SU-DHL-6 (cell line): ENCODE measurements around the gene CXCR3.
"Not testable (repeated sequence)": the region's sequence is repeated elsewhere in the genome, so short reads cannot be mapped to it uniquely, and the experiment has no call there.

Experiments
- H2AFZ ChIP-seq: fragments of 200-600 bp; sonication (generic); 2 replicates; pipeline ENCODE4 v1.6.1; 2014; ENCODE audit warnings: low read depth, mild to moderate bottlenecking, moderate library complexity, mixed read lengths, antibody characterized with exemption, low read length; ENCODE audit not compliant: severe bottlenecking
- H3F3A ChIP-seq: fragments of 200-600 bp; shearing (Covaris generic); 2 replicates; pipeline ENCODE4 v1.6.0; 2016; ENCODE audit warnings: antibody characterized with exemption, mild to moderate bottlenecking; ENCODE audit not compliant: insufficient read depth
- H3K27ac ChIP-seq: fragments of 200-600 bp; sonication (generic); 2 replicates; pipeline ENCODE4 v1.5.1; 2016; ENCODE audit warnings: low read depth, mild to moderate bottlenecking, low read length, moderate library complexity, mixed read lengths
- H3K27me3 ChIP-seq: fragments of 200-600 bp; sonication (generic), shearing (Covaris generic); 2 replicates; pipeline ENCODE4 v1.6.0; 2014; ENCODE audit warnings: mild to moderate bottlenecking, low read length
- H3K36me3 ChIP-seq: fragments of 200-600 bp; sonication (generic); 2 replicates; pipeline ENCODE4 v1.6.1; 2014; ENCODE audit warnings: mild to moderate bottlenecking, low read length, mixed read lengths
- H3K4me2 ChIP-seq: fragments of 300-600, 200-600 bp; shearing (Covaris generic), sonication (generic); 2 replicates; pipeline ENCODE4 v1.6.0; 2014; ENCODE audit warnings: low read length, low read depth, mild to moderate bottlenecking; ENCODE audit not compliant: poor library complexity, severe bottlenecking
- H3K4me3 ChIP-seq: fragments of 200-600 bp; sonication (generic); 2 replicates; pipeline ENCODE4 v1.5.1; 2014; ENCODE audit warnings: antibody characterized with exemption, low read length, mild to moderate bottlenecking, mixed read lengths; ENCODE audit not compliant: insufficient read depth, poor library complexity, severe bottlenecking
- H3K79me2 ChIP-seq: fragments of 200-600 bp; sonication (generic); 2 replicates; pipeline ENCODE4 v1.6.1; 2014; ENCODE audit warnings: mild to moderate bottlenecking, low read length, moderate library complexity; ENCODE audit not compliant: insufficient read depth
- H3K9ac ChIP-seq: fragments of 200-600 bp; sonication (generic); 2 replicates; pipeline ENCODE4 v1.7.0; 2014; ENCODE audit warnings: mild to moderate bottlenecking, low read length
- H3K9me2 ChIP-seq: fragments of 200-600 bp; sonication (generic); replicated peaks from 2 replicates; pipeline ENCODE4 v1.6.1; 2014; ENCODE audit warnings: low read length; ENCODE audit not compliant: insufficient read depth
- H3K9me3 ChIP-seq: fragments of 200-600 bp; sonication (generic); 2 replicates; pipeline ENCODE4 v1.6.1; 2014; ENCODE audit warnings: low read length, mixed read lengths; ENCODE audit not compliant: insufficient read depth
- H4K20me1 ChIP-seq: fragments of 200-600 bp; sonication (generic); 2 replicates; pipeline ENCODE4 v1.6.1; 2014; ENCODE audit warnings: low read depth, mild to moderate bottlenecking, antibody characterized with exemption, low read length, moderate library complexity, mixed read lengths
- EZH2phosphoT487 ChIP-seq: fragments of 200-600 bp; sonication (generic), shearing (Covaris generic); conservative IDR thresholded peaks from 2 replicates; pipeline ENCODE4 v1.6.1; 2018; ENCODE audit warnings: mild to moderate bottlenecking, antibody characterized with exemption, low read length, moderate library complexity, mixed read lengths
- TF ChIP-seq, protein P1 (sequence below): fragments of 200-600 bp; sonication (generic); IDR thresholded peaks from one replicate; pipeline ENCODE4 v1.5.1; 2017; ENCODE audit warnings: antibody characterized with exemption, mild to moderate bottlenecking, low read length, moderate library complexity; ENCODE audit not compliant: insufficient read depth, poor library complexity, severe bottlenecking

Gene CXCR3

DNA sequence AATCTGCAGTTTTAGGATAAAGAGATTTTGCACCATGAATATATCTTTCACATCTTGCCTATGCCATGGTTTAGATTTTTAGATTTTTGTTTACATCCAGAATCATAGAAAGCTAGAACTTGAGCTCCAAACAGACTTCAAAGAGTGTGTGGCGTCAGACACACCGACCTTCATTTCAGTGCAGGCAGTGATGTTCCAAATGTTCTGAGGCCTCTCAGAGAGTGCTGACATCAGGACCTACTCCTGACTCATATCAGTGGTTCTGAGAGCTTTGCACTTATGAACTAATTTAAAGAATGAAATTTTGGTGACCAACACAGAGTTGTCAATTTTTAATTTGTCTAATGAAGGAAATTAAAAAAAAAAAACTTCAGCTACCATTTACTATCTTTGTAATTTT is 18.3 kb downstream of the CXCR3 start:
- Histone ChIP-seq H3K9me2 (no peaks in the 10 kb centered on the region), H3K4me3 (no peak overlapping the region), H3K27me3 (no peaks in the 10 kb centered on the region), H4K20me1 (no peaks in the 10 kb centered on the region), H3K9me3 (no peaks in the 10 kb centered on the region), H3K79me2 (no peaks in the 10 kb centered on the region), H3K27ac (no peak overlapping the region), H3K36me3 (no peaks in the 10 kb centered on the region), H2AFZ (no peak overlapping the region), H3K4me2 (no peak overlapping the region), H3K9ac (no peak overlapping the region), H3F3A (no peaks in the 10 kb centered on the region)
- no peak for TF ChIP-seq EZH2phosphoT487
- TF ChIP-seq, protein P1, sequence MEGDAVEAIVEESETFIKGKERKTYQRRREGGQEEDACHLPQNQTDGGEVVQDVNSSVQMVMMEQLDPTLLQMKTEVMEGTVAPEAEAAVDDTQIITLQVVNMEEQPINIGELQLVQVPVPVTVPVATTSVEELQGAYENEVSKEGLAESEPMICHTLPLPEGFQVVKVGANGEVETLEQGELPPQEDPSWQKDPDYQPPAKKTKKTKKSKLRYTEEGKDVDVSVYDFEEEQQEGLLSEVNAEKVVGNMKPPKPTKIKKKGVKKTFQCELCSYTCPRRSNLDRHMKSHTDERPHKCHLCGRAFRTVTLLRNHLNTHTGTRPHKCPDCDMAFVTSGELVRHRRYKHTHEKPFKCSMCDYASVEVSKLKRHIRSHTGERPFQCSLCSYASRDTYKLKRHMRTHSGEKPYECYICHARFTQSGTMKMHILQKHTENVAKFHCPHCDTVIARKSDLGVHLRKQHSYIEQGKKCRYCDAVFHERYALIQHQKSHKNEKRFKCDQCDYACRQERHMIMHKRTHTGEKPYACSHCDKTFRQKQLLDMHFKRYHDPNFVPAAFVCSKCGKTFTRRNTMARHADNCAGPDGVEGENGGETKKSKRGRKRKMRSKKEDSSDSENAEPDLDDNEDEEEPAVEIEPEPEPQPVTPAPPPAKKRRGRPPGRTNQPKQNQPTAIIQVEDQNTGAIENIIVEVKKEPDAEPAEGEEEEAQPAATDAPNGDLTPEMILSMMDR: no peak

DNA sequence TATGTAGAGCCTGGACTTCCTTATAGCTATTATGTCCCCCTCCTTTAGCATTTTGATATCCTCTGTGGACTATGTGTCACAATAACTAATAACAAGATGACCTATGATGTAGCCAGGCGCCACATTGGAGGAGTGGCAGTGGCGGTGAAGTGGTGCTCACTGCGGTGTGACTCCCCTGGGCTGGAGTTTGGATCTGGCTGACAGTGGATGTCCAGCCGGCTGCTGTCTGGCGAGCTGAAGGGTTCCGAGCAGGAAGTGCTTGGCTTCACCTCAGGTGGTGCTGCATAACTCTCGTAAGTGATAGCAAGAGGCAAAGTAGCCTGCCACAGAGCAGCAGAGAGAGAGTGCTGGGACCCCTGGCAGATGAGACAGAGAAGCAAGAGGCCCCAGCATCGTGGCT is 25.1 kb downstream of the CXCR3 start:
- H3K27me3 ChIP-seq, H3F3A ChIP-seq, H3K27ac ChIP-seq, H3K4me3 ChIP-seq, H3K9ac ChIP-seq, H2AFZ ChIP-seq, H4K20me1 ChIP-seq, H3K4me2 ChIP-seq, H3K9me2 ChIP-seq, H3K9me3 ChIP-seq, H3K36me3 ChIP-seq, H3K79me2 ChIP-seq: not testable (repeated sequence)

DNA sequence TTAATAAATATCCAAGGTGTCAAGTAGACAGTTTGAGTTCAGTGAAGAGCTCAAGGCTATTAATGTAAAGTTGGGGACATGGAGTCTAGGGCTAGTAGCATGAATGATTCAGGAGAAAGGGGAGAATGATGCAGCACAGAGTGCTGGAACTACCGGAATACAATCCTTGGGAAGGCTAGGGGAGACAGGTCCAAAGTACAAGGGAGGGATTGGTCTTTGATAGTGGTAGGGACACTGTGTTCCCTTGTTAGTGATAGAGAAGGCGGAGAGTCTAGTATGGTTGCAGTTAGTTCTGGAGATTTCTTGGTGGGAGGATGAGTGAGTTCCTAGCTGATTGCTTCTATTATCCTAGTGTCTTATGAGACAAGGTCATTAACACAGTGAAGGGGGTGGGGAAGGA is 31.4 kb downstream of the CXCR3 start:
- no peaks in the 10 kb centered on the region for H3F3A ChIP-seq
- H3K79me2 ChIP-seq: no peaks in the 10 kb centered on the region
- no peak overlapping the region for H3K27ac ChIP-seq
- H3K9me2 ChIP-seq: no peaks in the 10 kb centered on the region
- H2AFZ ChIP-seq: no peak overlapping the region
- H3K9me3 ChIP-seq: no peaks in the 10 kb centered on the region
- H3K4me2 ChIP-seq: no peak overlapping the region
- no peaks in the 10 kb centered on the region for H4K20me1 ChIP-seq
- TF ChIP-seq EZH2phosphoT487: no peak
- TF ChIP-seq, protein P1: no peak
- H3K27me3 ChIP-seq: no peaks in the 10 kb centered on the region
- no peaks in the 10 kb centered on the region for H3K36me3 ChIP-seq
- H3K4me3 ChIP-seq: no peak overlapping the region
- H3K9ac ChIP-seq: no peak overlapping the region

DNA sequence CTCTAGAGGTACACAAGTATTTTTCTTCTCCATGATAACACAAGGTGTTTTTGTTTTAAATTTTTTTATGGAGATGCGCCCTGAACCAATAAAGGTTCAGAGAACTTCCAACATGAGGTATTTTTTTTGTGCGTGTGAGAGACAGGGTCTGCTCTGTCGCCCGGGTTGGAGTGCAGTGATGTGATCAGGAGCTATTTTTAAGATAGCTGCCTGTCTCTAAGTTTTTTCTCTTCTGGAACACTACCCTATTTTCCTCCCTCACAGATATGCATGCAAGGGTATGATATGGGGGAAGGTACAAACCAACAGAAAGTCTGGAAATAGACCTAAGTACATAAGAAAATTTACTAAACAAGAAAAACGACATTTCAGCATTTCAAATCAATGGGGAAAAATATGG is 37.1 kb downstream of the CXCR3 start:
- Histone ChIP-seq H3K4me2 (no peak overlapping the region), H2AFZ (no peak overlapping the region), H3K9me2 (no peaks in the 10 kb centered on the region), H3K27ac (no peak overlapping the region), H3K4me3 (no peak overlapping the region), H3K27me3 (no peaks in the 10 kb centered on the region), H3K9me3 (no peaks in the 10 kb centered on the region), H3K79me2 (no peaks in the 10 kb centered on the region), H3F3A (no peaks in the 10 kb centered on the region), H4K20me1 (no peaks in the 10 kb centered on the region), H3K36me3 (no peaks in the 10 kb centered on the region), H3K9ac (no peak overlapping the region)
- no peak for TF ChIP-seq EZH2phosphoT487
- TF ChIP-seq, protein P1: no peak
